ENCODE data around the gene LYRM2.

- TF ChIP-seq, protein P1, sequence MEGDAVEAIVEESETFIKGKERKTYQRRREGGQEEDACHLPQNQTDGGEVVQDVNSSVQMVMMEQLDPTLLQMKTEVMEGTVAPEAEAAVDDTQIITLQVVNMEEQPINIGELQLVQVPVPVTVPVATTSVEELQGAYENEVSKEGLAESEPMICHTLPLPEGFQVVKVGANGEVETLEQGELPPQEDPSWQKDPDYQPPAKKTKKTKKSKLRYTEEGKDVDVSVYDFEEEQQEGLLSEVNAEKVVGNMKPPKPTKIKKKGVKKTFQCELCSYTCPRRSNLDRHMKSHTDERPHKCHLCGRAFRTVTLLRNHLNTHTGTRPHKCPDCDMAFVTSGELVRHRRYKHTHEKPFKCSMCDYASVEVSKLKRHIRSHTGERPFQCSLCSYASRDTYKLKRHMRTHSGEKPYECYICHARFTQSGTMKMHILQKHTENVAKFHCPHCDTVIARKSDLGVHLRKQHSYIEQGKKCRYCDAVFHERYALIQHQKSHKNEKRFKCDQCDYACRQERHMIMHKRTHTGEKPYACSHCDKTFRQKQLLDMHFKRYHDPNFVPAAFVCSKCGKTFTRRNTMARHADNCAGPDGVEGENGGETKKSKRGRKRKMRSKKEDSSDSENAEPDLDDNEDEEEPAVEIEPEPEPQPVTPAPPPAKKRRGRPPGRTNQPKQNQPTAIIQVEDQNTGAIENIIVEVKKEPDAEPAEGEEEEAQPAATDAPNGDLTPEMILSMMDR (IDR thresholded peaks at IDR 0.05) = no peak
- no peak for TF ChIP-seq EP300 (IDR thresholded peaks at IDR 0.05)
Observed at GRCh38 chr6:89564752-89565427, 73.7 kb downstream of the LYRM2 start.

Data from suprapubic skin (tissue), 3 donors.